ENCODE measurements around the gene GPC6.

GRCh38 chr13:94006296-94006695 is 779.7 kb downstream of the GPC6 start:
- TF ChIP-seq EZH2phosphoT487 (IDR thresholded peaks at IDR 0.05; ENCODE audit: borderline replicate concordance, low read depth) (no peak), REST (IDR thresholded peaks at IDR 0.05; ENCODE audit: low read depth, low read length) (no peak), CTCF (IDR thresholded peaks at IDR 0.05) (no peak), NFIC (IDR thresholded peaks at IDR 0.05; ENCODE audit: borderline replicate concordance) (no peak), TAF1 (IDR thresholded peaks at IDR 0.05; ENCODE audit: borderline replicate concordance, low read depth, low read length) (no peak), POLR2AphosphoS5 (IDR thresholded peaks at IDR 0.05; ENCODE audit: low read depth, low read length) (no peak)
